Epithelial cell of umbilical artery (primary cell): ENCODE data around the gene TCF3. TPM values are rescaled to one million over a fixed set of nuclear protein-coding genes. Genes with fewer than 3 reads are reported as not detected.

Source experiments
- total RNA-seq: library from RNA; depleted of rRNA; stranded (reverse); fragments of >200 nt; gene quantifications from 2 replicates; pipeline ENCODE4 v1.2.3, GENCODE V29; 2014

TCF3 gene
- total RNA-seq: 70.8 and 95.5 TPM in 2 replicates

DNA sequence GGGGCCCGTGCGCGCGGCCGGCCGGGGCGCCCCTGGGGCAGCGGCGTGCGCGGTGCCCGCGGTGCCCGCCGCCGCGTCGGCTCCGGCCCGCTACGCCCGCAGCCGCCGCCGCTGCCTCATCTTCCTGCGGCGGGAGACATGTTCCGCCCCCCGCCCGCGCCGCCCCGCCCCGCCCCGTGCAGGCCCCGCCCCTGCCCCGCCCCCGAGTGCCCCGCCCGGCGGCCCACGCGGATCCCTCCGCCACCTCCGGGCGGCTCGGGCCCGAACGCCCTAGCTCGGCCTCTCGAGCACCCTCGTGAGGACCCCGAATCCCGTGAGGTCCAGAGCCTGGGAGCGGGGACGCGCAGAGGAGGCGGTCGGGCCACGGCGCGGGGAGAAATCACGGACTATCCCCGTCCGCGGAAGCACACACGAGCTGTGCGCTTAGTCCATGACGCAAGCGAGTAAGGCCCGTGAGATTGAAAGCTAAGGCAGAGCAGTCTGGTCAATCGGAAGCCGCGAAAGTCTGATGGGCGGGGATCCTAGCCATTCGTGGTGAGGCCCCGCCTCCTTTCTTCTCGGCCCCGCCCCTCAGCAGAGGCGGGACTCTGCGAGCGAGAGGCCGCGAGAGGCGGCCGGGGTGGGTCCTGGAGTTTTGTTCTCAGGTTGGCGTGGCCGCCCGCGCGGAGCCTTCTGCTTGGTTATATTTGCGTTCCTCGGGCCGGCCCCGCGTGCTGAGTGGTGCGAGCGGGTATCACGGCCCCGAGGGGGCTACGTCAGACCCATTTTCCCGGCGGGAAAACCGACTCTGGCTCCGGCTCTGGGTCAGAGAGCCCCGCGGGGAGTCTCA is at the start of gene TCF3:
TSS of gene TCF3 (minus strand) at position 145 of the 829 bp plus-strand sequence. CDS start 2,367 bp downstream, outside the sequence.

DNA sequence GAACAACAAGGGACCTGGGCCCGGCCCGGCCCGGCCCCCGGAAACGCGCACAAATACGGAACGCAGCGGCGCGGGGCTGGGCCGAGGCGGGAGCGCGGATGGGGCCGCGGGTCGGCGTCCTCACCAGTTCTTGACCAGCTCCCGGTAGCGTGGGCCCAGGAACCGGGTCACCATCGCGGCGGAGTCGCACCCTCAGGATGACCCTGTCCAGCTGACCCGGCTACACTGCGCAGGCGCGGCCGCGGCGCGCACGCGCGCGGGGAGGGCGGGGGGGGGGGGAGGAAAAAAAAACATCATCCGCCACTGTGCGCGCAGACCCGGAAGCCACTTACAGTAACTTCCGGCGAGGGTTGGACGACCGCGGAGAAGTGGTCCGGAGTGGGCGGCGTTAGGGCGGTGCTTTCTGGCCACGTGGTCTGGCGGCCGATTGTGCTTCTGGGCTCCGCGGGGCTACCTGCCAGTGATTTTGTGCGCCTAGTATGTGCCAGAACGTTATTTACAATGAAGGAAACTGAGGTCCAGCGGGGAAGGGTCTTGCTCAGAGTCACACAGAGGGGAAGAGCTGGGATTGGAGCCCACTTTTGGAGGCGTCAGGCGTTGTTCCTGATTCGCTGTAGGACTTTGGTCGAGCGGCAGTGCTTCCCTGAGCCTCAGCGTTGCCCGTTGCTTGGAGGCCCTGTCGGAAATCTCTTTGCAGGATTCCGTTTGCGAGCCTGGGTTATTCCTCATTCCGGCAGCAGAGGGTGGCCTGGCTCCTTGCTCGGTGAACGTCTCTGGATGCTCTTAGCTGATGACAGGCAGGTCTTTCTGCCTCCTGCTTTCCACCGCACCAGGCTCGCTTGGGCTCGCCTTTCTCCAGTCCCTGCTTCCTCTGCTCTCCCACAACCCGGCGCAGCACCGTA is 46.9 kb downstream of the TCF3 start, which contains the start of gene UQCR11:
TSS of gene UQCR11 (minus strand) at position 227 of the 902 bp plus-strand sequence. CDS start at position 174, 53 bp downstream.

DNA sequence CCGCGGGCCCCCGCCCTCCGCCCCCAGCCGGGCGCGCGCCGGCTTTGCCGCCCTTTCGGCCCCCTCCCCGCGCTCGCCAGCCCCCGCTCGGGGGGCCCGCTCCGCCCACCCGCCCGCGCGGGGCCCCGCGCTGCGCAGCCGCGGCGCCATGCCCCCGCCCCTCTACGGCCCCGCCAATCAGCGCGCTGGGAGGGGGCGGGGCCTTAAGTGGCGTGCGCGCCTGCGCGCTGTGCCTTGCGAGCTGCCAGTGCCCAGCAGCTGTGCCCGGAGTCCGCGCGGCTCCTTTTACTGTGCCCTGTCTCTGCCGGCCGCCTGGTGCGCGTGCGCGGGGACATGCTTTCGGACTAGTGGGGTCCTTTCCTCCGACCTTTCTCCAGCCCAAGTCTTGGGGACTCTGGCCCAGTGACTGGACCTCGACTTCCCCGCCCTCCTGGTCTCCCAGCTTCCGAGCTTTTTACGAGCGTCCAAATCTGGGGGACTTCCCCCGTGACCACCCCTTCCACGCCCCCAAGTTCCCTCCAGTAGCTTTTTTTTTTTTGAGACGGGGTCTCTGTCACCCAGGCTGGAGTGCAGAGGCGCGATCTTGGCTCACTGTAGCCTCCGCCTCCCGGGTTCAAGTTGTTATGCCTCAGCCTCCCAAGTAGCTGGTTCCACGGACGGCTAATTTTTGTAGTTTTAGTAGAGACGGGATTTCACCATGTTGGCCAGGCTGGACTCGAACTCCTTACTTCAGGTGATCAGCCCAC is 59.5 kb downstream of the TCF3 start, which contains the start of gene MBD3:
TSS of gene MBD3 (minus strand) at position 111 of the 746 bp plus-strand sequence. CDS start 234 bp downstream, outside the sequence.

DNA sequence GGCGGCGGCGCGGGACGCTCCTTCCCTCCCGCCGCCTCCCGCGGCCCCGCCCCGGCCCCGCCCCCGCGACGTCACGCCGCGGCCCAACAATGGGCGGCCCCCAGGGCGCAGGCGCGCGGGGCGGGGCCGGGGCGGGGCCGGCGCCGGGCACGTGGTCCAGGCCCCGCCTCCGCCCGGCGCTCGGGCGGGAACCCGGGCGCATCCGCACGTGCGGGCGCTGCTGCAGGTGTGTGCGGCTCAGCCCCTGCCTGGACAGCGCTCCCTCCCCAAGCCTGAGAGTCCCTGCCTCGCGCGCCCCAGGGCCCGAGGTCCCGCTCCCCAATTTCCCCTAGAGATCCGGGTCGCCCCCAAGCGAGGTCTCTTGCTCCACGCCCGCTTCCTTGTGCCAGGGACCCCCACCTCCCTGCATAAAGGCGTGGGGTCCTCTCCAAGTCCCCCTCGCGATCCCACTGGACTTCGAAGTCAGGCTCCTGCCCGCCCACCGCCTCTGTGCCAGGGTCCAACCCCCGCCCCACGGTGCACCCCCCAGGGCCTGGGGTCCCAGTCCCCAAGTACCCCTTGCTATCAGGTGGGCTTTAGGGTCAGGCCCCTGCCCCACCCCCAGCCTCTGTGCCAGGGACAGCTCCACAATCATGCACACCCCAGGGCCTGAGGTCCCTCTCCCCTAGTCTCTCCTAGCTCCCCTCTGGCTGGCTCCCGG is 83.9 kb downstream of the TCF3 start, which contains the start of gene MEX3D:
TSS of gene MEX3D (minus strand) at position 6 of the 700 bp plus-strand sequence. CDS start 267 bp downstream, outside the sequence.

Other genes starting within 250 kb of the TCF3 start
- gene DAZAP1, start 245.0 kb downstream of the TCF3 start, total RNA-seq: 69.9 and 76.7 TPM in 2 replicates
- 541 and 821 TPM in 2 replicates for gene RPS15, start 214.2 kb downstream of the TCF3 start, total RNA-seq
- gene APC2, start 202.5 kb downstream of the TCF3 start, total RNA-seq: under 0.01 TPM in 2 replicates
- gene C19orf25, start 173.4 kb downstream of the TCF3 start, total RNA-seq: 15.3 and 21.4 TPM in 2 replicates
- gene PCSK4, start 162.3 kb downstream of the TCF3 start, total RNA-seq: 0.76 and 0.97 TPM in 2 replicates
- gene REEP6, start 161.4 kb downstream of the TCF3 start, total RNA-seq: 0.97 and 1.1 TPM in 2 replicates
- 0.15 and 0.32 TPM in 2 replicates for gene ADAMTSL5, start 139.6 kb downstream of the TCF3 start, total RNA-seq
- gene PLK5, start 128.5 kb downstream of the TCF3 start, total RNA-seq: not detected in 2 replicates
- gene MEX3D, start 84.3 kb downstream of the TCF3 start, total RNA-seq: 64.6 and 71.5 TPM in 2 replicates
- gene MBD3, start 59.8 kb downstream of the TCF3 start, total RNA-seq: 81.2 and 88.7 TPM in 2 replicates
- gene UQCR11, start 47.2 kb downstream of the TCF3 start, total RNA-seq: 41.8 and 89.6 TPM in 2 replicates
- not detected in 2 replicates for gene ONECUT3, start 100.9 kb upstream of the TCF3 start, total RNA-seq
- gene ATP8B3, start 159.7 kb upstream of the TCF3 start, total RNA-seq: 0.76 and 1.6 TPM in 2 replicates
- gene REXO1, start 195.9 kb upstream of the TCF3 start, total RNA-seq: 5.2 and 8.4 TPM in 2 replicates
- 3.8 and 6.2 TPM in 2 replicates for gene KLF16, start 211.0 kb upstream of the TCF3 start, total RNA-seq
- gene ABHD17A, start 232.9 kb upstream of the TCF3 start, total RNA-seq: 125 and 126 TPM in 2 replicates